ENCODE measurements around the gene GATAD2A. TPM values are rescaled to one million over a fixed set of nuclear protein-coding genes. Genes with fewer than 3 reads are reported as not detected.
A peak's percentile ranks its signal among the peaks of the same experiment; 100 is the strongest.

Gene GATAD2A
- total and polyA plus RNA-seq, 2 of the 13 experiments (the other 11 are each of a cell fraction or from before 2014, with no cell fraction given) = 16.8 to 28.6 TPM

GRCh38 chr19:19439176-19439482, 33.7 kb downstream of the GATAD2A start:
- ATAC-seq = no peak
- H3K27ac ChIP-seq (ENCODE audit: extremely low read length, insufficient read depth, low read length) = no peak overlapping the region
- WGBS (ENCODE audit: low lambda C conversion rate) = 88% methylated on average over 2 of the region's 2 CpGs
- CTCF ChIA-PET (ENCODE audit: low intra/inter-chr PET ratio, low total read pairs) = no interaction called here
- TF ChIP-seq ZNF12 (CRISPR knock-in tag; IDR thresholded peaks at IDR 0.05) (peak; percentile 93), ZNF674 (CRISPR knock-in tag; IDR thresholded peaks at IDR 0.05; ENCODE audit: low read depth) (no peak)
- intact Hi-C loops (cut with micrococcal nuclease; ENCODE audit: unreplicated experiment) (no loop called here), in situ Hi-C loops (cut with HindIII; ENCODE audit: extremely low pct_ligation_motif_present, low pct_unique_long_range_greater_than_20kb) (no loop called here)
- peaks cover 25% of the 10 kb centered on the region for H3K4me1 ChIP-seq (ENCODE audit: insufficient read depth, low read length)
- H3K79me2 ChIP-seq (ENCODE audit: insufficient read depth, low read length) = peaks cover 83% of the 10 kb centered on the region
- peaks cover 4 to 13% of the 10 kb centered on the region in 2 experiments; a peak in 4 of 5 replicates for H3K36me3 ChIP-seq (replicated peaks in 1 of 2; ENCODE audit: control insufficient read depth in 1 of 2, insufficient read depth in 2 of 2, low read length in 2 of 2)
- no peak overlapping the region for H3K4me2 ChIP-seq (ENCODE audit: low read depth, low read length)
- BruUV-seq (replicated peaks) = no TSS peak
- H4K20me1 ChIP-seq (ENCODE audit: insufficient read depth, low read length) = peaks cover 13% of the 10 kb centered on the region
- POLR2A ChIA-PET = no interaction called here
- no peak for DNase-seq (ENCODE audit: low spot score)
- no peaks in the 10 kb centered on the region for H3K9me3 ChIP-seq (ENCODE audit: low read length)
- H3K27me3 ChIP-seq (ENCODE audit: control insufficient read depth in 1 of 2, insufficient read depth in 2 of 2, low read length in 2 of 2) = no peaks in the 10 kb centered on the region
- no peak overlapping the region for H2AFZ ChIP-seq (ENCODE audit: low read length)
- no peak for FAIRE-seq
- no peak overlapping the region for H3K9ac ChIP-seq (ENCODE audit: insufficient read depth, low read depth, low read length)
- H3K4me3 ChIP-seq (replicated peaks in 1 of 3; ENCODE audit: insufficient read depth in 1 of 3, low read depth in 2 of 3, low read length in 3 of 3) = no peak overlapping the region

GRCh38 chr19:19443283-19443682, 37.8 kb downstream of the GATAD2A start:
- H3K79me2 ChIP-seq (ENCODE audit: insufficient read depth, low read length) = peaks cover 85% of the 10 kb centered on the region
- FAIRE-seq (no peak), ATAC-seq (no peak), DNase-seq (ENCODE audit: low spot score) (no peak)
- no peak overlapping the region for H3K9ac ChIP-seq (ENCODE audit: insufficient read depth, low read depth, low read length)
- H3K27ac ChIP-seq (ENCODE audit: extremely low read length, insufficient read depth, low read length) = no peak overlapping the region
- H2AFZ ChIP-seq (ENCODE audit: low read length) = no peak overlapping the region
- WGBS (ENCODE audit: low lambda C conversion rate) = 99% methylated on average over 9 of the region's 9 CpGs
- intact Hi-C loops (cut with micrococcal nuclease; ENCODE audit: unreplicated experiment) = no loop called here
- in situ Hi-C loops (cut with HindIII; ENCODE audit: extremely low pct_ligation_motif_present, low pct_unique_long_range_greater_than_20kb) = no loop called here
- no peak overlapping the region for H3K4me2 ChIP-seq (ENCODE audit: low read depth, low read length)
- ChIA-PET CTCF (ENCODE audit: low intra/inter-chr PET ratio, low total read pairs) (no interaction called here), POLR2A (interaction anchor here (0.6 kb wide), 1 partner anchor 477 kb away, joined by 5 read pairs; no protein-coding TSS in a partner anchor)
- peaks cover 17% of the 10 kb centered on the region; the same call in 1 of the 2 replicates for H4K20me1 ChIP-seq (ENCODE audit: insufficient read depth, low read length)
- no peaks in the 10 kb centered on the region for H3K9me3 ChIP-seq (ENCODE audit: low read length)
- H3K4me3 ChIP-seq (replicated peaks in 1 of 3; ENCODE audit: insufficient read depth in 1 of 3, low read depth in 2 of 3, low read length in 3 of 3) = no peak overlapping the region
- peaks cover 2 to 10% of the 10 kb centered on the region in 2 experiments; a peak in 3 of 5 replicates for H3K36me3 ChIP-seq (replicated peaks in 1 of 2; ENCODE audit: control insufficient read depth in 1 of 2, insufficient read depth in 2 of 2, low read length in 2 of 2)
- TF ChIP-seq ZNF230 (CRISPR knock-in tag; IDR thresholded peaks at IDR 0.05) = no peak
- no peak for TF ChIP-seq ZNF644 (CRISPR knock-in tag; IDR thresholded peaks at IDR 0.05; ENCODE audit: low read depth)
- TF ChIP-seq PHF5A (CRISPR knock-in tag; IDR thresholded peaks at IDR 0.05; ENCODE audit: low read depth, unreplicated experiment) = no peak
- TF ChIP-seq, protein P1, sequence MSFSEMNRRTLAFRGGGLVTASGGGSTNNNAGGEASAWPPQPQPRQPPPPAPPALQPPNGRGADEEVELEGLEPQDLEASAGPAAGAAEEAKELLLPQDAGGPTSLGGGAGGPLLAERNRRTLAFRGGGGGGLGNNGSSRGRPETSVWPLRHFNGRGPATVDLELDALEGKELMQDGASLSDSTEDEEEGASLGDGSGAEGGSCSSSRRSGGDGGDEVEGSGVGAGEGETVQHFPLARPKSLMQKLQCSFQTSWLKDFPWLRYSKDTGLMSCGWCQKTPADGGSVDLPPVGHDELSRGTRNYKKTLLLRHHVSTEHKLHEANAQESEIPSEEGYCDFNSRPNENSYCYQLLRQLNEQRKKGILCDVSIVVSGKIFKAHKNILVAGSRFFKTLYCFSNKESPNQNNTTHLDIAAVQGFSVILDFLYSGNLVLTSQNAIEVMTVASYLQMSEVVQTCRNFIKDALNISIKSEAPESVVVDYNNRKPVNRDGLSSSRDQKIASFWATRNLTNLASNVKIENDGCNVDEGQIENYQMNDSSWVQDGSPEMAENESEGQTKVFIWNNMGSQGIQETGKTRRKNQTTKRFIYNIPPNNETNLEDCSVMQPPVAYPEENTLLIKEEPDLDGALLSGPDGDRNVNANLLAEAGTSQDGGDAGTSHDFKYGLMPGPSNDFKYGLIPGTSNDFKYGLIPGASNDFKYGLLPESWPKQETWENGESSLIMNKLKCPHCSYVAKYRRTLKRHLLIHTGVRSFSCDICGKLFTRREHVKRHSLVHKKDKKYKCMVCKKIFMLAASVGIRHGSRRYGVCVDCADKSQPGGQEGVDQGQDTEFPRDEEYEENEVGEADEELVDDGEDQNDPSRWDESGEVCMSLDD (CRISPR knock-in tag; IDR thresholded peaks at IDR 0.05; ENCODE audit: borderline replicate concordance) = no peak
- TF ChIP-seq GABPA (IDR thresholded peaks at IDR 0.05; ENCODE audit: low read depth, low read length) = no peak
- no peak for TF ChIP-seq GABPA (CRISPR knock-in tag; IDR thresholded peaks at IDR 0.05; ENCODE audit: low read depth)
- no TSS peak for BruUV-seq (replicated peaks)
- peaks cover 13% of the 10 kb centered on the region for H3K4me1 ChIP-seq (ENCODE audit: insufficient read depth, low read length)
- no peaks in the 10 kb centered on the region for H3K27me3 ChIP-seq (ENCODE audit: control insufficient read depth in 1 of 2, insufficient read depth in 2 of 2, low read length in 2 of 2)
